HTR-8/SVneo (cell line): ENCODE data around the gene MERTK.
"Not testable (repeated sequence)": the region's sequence is repeated elsewhere in the genome, so short reads cannot be mapped to it uniquely, and the experiment has no call there.

Experiments used
- DNase-seq: peaks from one replicate; pipeline ENCODE4 v3.0.0; 2011; ENCODE audit warnings: low spot score, mixed read lengths; ENCODE audit not compliant: insufficient read length
- FAIRE-seq: peaks from 2 replicates; lab custom pipeline; 2011; peaks lifted over from hg19 to GRCh38; lab: Jason Lieb, UNC

The MERTK gene

DNA sequence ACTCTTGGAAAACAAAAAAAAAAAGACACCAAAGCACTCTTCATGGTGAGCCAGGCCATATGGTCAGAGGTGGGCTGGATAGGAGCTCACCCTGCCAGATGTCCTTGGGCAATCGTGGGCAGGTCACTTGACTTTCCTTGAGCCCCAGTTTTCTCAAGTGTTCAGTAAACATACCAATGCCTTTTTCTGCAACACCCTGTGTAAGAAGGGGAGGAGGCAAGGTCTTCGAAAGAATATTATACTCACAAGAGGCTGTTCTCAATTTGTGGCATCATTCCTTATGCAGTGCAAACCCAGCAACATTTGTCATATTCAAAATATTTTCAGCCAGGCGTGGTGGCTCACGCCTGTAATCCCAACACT lies 133.8 kb downstream of the MERTK start:
- DNase-seq (no peak), FAIRE-seq (no peak)

DNA sequence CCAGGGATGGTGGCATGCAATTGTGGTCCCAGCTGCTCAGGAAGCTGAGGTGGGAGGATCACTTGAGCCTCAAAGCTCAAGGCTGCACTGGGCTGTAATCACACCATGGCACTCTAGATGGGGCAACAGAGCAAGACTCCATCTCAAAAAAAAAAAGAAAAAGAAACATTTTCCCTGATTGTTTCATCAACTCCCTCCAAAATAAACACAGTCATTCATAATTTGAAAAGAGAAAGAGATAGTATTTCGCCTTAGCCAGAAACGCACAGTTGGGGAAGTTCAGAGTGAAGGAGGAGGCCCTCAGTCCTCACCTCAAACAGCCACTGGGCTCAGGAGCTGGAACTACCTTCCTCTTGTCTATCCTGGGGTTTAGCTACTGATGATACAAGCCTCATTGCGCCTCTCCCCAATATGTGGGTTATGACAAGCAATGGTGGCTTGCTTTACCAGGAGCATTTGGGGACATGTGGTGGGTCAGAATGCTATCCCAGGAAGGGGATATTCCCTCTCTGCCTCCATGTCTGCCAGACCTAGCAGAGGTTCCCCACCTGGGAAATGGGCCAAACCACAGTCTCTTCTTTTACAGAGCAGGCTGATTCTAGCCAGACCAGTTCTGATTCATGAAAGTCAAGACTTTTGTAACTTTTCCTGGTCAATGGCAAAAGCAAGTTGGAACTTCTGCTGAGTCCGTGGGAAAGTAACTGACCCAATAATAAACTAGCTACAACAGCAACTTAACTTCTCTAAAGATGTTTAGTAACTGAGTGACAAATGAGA lies 134.5 kb downstream of the MERTK start:
- no peak for DNase-seq
- FAIRE-seq, result no peak

DNA sequence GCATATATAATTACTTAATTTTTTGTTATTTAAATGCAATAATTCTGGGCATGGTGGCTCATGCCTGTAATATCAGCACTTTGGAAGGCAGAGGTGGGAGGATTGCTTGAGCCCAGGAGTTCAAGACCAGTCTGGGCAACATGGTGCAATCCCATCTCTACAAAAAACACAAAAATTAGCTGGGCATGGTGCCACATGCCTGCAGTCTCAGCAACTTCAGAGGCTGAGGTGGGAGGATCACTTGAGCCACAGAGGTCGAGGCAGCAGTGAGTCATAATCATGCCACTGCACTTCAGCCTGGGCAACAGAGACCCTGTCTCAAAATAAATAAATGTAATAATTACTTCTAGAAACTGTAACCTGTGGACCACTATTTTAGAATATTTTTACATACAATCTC lies 135.2 kb downstream of the MERTK start:
- no peak for DNase-seq
- FAIRE-seq, result no peak

DNA sequence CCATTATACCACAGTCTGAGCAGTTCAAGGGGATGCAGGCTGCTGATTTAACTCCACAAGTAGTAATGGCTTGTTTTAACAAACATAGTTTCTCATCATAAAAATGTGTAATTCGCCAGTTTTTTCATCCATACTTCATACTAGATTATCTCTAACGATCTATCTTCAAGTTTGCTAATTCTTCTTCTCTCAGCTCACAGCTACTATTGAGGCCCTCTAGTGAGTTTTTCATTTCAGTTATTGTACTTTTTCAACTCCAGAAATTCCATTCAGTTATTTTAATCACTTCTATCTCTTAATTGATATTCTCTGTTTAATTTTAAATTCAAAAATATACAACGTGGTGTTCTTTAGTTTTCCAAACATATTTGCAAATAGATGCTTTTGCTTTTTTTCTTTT lies 136.5 kb downstream of the MERTK start:
- FAIRE-seq (no peak), DNase-seq (no peak)

DNA sequence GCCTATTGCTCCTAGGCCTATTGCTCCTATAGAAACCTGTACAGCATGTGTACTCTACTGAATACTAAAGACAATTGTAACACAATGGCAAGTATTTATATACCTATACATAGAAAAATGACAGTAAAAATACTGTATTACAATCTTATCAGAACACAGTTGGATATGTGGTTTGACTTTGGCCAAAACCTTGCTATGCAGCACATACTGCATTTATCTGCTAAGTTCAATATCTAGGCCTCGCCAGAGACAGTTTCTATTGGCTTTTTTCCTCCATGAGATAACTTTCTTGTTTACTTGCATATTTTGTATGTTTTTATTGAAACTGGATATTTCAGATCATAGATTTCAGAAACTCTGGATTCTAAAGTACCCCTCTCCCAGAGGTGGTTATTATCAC lies 137.4 kb downstream of the MERTK start:
- no peak for DNase-seq
- no peak for FAIRE-seq

DNA sequence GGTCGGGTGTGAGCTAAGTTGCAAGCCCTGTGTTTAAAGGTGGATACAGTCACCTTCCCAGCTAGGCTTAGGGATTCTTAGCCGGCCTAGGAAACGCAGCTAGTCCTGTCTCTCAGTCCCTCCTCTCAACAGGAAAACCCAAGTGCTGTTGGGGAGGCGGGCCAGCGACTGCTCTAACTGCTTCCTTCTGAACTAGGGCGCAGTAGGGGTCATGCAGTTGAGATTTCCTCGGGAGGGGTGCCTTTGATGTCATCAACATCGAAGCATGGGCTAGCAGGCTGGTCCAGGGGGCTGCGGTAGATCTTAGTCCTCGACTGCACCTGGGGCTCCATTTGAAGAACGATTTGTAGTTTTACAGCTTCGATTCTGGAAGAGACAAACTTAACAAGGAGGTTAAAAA lies 141.1 kb downstream of the MERTK start:
- not testable (repeated sequence) for DNase-seq, FAIRE-seq

DNA sequence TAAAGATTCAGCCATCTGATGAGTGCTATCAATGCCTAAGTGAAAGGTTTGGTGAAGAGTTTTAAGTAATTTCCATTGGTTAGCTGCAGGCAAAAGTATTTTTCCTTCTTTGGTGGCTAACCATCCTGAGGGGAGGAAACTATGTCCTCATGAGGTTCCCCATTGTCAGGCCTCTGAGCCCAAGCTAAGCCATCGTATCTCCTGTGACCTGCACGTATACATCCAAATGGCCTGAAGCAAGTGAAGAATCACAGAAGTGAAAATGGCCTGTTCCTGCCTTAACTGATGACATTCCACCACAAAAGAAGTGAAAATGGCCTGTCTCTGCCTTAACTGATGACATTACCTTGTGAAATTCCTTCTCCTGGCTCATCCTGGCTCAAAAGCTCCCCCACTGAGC lies 141.7 kb downstream of the MERTK start:
- FAIRE-seq, result not testable (repeated sequence)

DNA sequence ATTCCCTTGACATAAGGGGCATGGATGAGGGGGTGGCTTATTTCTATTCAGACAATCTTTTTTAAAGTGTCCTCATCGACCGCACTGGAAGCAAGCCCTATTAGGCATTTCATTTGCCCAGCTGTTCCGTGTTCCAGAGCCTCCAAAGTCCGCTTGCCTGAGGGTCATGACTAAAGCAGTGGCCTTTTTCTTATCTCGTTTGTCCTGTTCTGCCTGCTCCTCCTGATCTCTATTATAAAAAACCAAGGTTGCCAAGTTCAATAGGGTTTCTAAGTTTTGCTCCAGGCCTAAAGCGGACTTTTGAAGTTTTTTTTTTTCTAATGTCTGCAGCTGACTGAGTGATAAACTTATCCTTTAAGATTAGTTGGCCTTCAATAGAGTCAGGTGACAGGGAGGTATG lies 143.1 kb downstream of the MERTK start:
- not testable (repeated sequence) for FAIRE-seq

More for the DNA sequence above, 141.7 kb downstream of the MERTK start:
- not testable (repeated sequence) for DNase-seq

DNA sequence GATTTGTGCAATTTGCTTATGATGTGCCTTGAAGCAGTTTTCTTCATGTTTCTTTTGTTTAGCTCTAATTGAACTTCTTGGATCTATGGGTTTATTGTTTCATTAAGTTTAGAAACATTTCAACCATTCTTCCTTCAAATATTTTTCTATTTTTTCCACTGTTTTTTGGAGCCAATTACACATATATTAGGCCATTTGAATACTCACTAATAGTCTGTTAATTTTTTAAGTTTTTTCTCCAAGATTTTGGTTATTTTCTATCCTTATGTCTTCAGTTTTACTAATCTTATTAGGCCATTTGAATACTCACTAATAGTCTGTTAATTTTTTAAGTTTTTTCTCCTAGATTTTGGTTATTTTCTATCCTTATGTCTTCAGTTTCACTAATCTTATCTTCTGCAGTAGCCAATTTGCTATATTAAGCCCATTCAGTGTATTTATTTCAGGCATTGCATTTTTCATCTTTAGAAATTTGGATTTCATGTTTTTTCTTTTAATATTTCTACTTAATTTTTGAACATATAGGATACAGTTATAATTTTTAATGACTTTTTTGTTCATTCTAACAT lies 147.1 kb downstream of the MERTK start:
- FAIRE-seq (no peak), DNase-seq (no peak)

More for the DNA sequence above, 143.1 kb downstream of the MERTK start:
- not testable (repeated sequence) for DNase-seq

DNA sequence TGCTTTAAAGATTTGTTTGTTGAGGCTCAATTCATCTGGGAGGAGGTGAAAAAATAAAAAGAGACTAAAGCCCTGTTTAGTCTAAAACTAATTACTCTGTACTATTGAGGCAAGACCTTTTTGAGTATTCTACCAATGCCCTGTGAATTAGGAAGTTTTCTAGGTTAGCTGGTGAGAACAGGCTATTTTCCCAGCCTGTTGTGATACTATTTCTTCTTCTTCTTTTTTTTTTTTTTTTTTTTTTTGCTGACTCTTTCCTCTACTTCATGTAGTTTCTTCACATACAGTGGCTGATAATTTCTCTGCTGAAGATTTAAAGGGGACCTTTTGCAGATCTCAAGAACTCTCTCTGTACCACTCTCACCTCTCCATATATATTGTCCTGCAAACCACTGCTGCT lies 147.8 kb downstream of the MERTK start:
- DNase-seq (no peak), FAIRE-seq (no peak)

DNA sequence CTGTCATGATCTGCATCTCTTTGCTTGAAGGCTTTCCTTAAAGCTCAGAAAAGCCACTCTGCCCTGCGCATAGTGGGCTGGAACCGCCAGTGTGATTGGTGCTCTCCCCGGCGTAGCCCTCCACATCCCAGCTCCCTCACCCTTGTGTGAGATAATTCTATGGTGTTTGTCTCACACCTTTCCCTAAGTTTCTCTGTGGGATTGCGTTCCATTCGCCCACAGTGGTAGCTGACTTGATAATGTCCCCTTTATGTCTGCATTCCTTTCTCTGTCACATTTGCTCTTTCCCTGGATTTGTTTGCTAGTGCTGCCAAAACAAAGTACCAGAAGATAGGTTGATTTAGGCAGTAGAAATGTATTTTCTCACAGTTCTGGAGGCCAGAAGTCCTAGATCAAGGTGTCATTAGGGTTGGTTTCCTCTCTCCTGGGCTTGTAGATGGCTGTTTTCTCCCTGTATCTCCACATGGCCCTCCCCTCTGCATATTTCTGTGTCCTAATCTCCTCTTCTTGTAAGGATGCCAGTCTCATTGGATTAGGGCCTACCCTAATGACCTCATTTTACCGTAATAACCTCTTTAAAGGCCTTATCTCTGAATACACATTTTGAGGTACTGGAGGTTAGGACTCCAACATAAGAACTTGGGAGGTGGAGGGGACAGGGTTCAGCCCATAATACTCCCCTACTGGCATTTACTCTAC lies 149.3 kb downstream of the MERTK start:
- DNase-seq (no peak), FAIRE-seq (no peak)

DNA sequence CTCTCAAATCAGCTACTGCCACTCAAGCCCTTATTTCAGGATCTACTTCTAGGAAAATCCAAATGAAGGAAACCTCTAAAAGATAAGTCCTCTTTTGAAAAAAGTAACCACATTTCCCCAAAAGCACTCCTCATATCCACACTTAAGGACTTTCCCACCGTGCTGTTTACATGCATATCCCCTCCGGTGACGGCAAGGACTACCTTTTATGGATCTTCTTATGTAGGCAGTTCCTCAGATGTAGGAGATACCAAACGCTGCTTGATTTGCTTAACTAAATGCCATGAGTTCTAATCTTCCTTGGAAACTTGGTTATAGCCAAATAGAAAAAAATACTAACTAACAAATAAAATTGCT lies 149.8 kb downstream of the MERTK start:
- FAIRE-seq, result no peak
- DNase-seq, result no peak

DNA sequence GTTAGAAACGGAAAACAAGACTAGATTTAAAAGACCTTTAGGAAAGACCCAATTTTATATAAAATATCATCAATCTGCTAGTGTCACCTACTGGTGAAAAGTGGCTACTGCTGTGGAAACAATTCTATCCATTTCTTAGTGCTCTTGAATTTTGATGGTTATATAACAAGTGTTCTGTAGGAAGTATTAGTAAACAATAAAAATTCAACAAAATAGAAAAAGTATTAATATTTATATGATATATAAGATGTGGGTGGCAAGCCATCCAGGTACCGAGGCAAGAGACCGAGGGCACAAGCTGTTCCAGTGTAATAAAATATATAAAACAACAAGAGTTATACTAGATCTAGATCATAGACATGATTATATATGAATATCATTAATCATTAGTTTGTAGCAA lies 150.5 kb downstream of the MERTK start:
- DNase-seq, result no peak
- no peak for FAIRE-seq

DNA sequence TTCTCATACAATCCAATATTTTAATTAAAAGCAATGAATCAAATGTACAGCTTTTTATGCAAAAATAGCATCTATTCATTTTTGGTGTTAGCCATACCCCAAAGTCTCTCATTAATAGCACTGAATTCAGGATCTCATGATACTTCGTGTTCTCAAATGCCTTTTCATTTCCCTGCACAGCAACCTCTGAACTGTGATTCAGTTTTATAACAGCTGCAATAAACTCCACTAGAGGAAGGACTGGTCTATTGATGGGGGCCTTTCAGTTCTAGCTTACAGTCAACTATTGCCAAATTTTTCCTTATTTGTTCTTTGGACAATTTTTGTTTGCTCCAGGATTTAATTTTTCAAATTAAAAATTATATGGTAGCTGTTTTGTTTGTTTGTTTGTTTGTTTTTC lies 151.9 kb downstream of the MERTK start:
- FAIRE-seq (no peak), DNase-seq (no peak)

DNA sequence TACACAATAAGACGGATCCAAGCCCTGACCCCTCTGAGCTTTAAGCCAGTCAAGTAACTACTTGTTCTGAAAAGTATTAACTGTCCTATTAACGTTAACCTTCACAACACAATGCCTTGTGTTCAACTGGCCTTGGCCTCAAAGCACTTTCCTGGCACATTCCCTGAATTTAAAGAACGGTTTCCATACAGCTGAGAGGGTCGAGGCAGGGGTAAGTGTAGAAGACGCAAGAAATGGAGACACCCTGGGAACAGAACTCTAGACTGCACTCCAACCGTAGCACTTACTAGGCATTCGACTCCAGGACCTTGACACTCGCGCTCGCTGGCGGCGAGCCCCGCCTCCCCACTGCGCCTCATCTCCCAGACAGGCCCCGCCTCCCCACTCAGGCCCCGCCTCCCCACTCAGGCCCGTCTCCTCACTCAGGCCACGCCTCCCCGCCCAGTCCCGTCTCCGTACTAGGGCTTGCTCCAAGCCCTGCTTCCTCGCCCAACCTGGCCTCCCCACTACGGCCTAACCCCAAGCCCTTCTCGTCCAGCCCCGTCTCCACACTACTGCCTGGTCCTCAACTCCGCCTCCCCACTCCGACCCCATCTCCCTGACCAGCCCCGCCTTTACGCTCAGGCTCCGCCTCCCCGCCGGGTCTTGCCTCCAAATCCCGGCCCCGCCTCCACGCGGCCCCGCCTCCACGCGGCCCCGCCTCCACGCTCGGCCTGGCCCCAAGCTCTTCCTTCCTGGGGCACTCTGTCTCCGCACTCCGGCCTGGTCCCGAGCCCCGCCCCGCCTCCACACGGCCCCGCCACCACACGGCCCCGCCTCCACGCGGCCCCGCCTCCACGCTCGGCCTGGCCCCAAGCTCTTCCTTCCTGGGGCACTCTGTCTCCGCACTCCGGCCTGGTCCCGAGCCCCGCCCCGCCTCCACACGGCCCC lies 155.8 kb downstream of the MERTK start:
- DNase-seq, result peak; percentile 86
- peak; percentile 90 for FAIRE-seq

DNA sequence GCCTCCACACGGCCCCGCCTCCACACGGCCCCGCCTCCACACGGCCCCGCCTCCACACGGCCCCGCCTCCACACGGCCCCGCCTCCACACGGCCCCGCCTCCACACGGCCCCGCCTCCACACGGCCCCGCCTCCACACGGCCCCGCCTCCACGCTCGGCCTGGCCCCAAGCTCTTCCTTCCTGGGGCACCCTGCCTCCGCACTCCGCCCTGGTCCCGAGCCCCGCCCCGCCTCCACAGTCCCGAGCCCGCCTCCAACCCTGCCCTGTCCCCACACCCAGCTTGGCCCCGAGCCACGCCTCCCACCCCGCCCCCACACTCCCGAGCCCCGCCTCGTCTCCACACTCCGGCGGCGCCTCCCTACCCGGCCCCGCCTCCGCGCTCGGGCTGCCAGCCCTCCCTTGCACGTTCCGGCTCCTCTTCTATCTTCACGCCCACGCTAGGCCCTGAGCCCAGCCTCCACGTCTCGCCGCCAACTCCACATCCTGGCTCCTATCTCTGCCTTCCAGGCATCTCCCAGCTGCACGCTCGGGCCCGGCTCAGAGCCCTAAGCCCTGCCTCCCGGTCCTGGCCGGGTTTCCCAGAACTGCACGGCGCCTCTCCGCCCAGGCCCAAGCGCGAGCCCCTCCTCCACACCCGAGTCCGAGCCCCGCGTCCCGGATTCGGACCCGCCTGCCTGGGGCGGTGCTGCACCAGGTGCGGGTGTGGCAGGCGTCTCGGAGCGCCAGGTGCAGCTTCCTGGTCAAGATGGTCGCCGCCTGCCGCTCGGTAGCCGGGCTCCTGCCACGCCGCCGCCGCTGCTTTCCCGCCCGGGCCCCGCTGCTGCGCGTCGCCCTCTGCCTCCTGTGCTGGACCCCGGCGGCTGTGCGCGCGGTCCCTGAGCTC lies 156.7 kb downstream of the MERTK start, which contains the start of gene TMEM87B:
Gene TMEM87B, plus strand, starts transcription at position 423 of the 883 bp plus-strand sequence. Its CDS starts 323 bp downstream, at position 746.
- FAIRE-seq, result peak; percentile 86
- peak; percentile 80 for DNase-seq

DNA sequence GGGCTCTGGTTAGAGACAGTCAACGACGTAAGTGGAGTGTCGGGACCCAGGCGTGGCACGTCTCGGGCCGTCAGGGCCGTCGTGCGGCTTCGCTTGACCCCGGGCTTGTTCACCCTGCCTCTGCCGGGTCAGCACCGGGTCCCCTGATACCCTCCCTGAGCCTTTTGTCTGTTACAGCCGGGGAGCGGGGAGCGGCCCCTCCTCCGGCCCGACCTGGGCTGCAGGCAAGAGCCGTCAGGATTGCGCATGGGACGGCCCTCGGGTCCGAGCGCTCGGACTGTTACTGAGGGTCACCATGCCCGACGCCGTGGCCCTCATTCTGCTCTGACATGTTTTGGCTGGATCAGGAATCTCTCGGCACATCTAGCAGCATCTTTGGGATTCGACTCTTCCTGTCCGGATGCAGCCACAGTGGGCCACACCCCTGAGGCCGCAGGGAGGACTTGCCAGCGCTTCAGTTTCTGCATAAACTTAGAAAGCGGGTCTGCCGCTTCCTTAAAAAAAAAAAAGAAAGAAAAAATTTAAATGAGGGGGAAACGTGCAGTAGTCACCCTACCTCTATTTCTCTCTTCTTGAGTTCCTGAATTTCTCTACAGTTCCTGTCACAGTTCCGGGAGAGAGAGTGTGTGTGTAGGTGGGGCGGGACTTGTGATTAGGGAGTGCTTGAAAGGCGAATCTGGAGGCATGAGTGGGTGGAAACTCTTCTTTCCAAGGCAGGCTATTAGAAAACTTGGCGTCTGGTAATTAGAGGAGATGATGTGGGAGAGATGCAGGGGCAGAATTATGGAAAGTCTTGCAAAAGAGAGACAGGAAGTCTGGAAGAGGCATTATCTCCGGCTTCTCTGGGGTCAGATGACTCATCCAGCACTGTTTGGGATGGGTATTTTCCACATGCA lies 157.6 kb downstream of the MERTK start:
- FAIRE-seq (no peak), DNase-seq (peak; percentile 66)

DNA sequence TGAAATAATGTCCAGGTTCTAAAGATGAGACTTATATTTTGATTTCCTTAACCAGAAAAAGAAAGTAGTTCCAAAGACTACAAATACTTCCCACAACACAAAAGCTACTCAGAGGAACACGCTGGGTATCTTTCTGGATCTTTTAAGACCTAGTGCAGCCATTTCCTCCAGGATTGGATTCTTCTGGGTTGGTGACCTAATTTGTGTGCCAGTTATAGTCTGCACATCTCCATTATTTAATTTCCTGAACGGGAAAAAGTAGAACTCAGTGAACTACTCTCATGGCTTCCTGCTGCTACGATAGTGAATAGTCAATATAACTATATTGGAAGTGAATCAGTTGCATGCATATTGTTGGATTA lies 158.2 kb downstream of the MERTK start:
- no peak for FAIRE-seq
- DNase-seq, result no peak
